HG03432 (cell line): ENCODE results near the gene FAM20C.

Experiments used
- ATAC-seq: cut with Tn5 transposase; IDR thresholded peaks from one replicate; pipeline ENCODE4 v1.9.1; 2021; ENCODE audit warnings: mild to moderate bottlenecking, moderate library complexity; ENCODE audit not compliant: unreplicated experiment

FAM20C gene

DNA sequence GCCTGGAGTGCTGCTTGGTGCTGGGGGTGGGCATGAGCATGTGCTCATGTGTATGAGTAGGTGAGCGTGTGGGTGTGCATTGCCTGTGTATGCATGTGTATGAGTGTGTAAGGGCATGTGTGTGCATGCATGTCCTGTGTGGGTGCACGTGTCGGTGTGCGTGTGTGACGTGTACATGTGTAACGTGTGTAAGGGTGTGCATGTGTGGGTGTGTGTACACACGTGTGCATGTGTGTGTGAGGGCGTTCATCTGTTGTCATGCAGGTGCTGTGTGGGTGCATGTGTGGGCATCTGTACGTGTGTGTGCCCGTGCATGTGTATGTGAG, 30.3 kb downstream of the FAM20C start:
- no peak for ATAC-seq

DNA sequence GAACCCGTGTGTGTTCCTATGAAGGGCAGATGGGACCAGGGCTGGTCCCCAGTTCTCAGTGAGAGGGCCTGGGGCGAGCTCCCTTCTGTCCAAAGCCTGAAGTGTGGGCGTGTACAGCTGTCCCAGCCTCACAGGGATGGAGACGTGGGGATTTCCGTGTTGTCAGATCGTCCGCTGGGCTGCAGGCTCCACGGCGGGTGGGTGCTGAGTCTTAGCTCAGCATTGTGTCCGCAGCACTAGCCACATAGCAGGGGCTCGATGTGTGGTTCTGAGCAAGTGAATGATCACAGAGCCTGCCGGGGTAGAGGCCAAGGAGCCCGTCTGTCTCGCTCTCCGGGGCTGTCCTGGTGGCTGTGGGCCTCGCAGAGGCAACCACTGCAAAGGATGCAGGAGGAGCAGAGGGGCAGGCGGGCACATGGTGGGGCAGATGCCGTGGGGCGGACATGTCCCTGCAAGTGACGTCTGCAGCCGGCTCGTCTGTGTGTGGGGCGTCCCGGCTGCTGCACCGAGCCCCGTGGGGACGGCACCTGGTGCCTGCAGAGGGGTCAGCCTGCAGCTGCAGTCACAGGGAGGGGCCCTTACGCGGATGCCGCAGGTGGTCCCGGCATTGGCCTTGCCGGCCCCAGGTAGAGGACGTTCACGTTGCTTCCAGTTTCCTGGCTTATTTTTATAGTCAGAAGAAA, 30.9 kb downstream of the FAM20C start:
- no peak for ATAC-seq

DNA sequence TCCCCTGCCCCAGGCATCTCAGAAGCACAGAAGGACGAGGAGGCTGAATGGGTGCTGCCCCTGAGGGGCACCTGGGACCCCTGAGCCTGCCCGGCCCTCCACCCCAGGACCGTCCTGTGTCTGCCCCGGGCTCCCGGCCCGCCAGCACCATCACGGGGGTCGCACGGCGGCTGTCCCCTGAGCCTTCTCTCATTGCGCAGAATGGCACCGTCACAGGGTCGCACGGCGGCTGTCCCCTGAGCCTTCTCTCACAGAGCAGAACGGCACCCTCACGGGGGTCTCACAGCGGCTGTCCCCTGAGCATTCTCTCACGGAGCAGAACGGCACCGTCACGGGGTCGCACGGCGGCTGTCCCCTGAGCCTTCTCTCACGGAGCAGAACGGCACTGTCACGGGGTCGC, 31.5 kb downstream of the FAM20C start:
- no peak for ATAC-seq

DNA sequence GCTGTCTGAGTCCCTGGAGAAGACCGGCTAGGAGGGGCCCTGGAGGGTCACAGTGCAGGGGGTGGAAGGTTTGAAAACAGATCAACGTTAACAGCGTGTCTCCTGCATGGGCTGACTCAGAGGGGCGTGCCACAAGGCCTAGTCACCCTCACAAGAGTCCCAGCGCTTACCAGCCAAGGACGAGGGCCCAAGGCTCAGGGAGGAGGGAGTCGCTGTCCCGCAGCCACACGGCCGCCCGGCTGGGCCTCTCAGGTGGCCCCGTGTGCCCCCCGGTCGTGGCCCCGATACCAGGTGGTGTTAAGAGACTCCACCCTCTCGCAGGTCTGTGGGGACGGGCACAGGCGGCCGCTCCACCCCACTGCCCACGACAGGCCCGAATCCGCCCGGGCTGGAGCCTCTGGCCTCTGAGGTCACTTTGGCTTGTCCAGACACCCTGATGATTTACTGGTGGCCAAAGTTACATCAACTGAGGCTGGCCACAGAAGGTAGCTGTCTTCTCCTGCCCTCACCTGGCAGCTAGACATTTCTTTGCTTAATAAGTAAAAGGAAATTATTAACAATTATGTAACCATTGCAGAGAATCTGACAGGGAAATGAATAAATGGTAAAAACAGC, 34.0 kb downstream of the FAM20C start:
- no peak for ATAC-seq

DNA sequence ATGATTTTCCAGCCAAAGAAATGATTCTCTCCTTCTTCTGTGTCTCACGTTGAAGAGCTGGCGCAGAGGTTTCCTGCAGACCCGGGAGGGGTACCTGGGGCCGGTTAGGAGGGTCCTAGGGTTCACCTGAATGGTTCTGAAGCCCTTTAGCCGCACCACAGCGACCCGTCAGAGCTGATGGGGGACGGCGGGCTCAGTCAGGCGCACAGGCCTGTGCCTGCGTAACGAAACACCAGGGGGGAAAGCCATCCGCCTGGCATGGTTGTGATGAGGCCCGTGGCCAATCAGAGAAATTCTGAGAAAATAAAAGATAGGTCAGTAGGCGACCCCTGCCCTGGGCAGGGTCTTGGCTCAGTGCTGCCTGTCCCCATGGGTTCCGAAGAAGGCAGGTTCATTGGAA, 35.6 kb downstream of the FAM20C start:
- no peak for ATAC-seq

DNA sequence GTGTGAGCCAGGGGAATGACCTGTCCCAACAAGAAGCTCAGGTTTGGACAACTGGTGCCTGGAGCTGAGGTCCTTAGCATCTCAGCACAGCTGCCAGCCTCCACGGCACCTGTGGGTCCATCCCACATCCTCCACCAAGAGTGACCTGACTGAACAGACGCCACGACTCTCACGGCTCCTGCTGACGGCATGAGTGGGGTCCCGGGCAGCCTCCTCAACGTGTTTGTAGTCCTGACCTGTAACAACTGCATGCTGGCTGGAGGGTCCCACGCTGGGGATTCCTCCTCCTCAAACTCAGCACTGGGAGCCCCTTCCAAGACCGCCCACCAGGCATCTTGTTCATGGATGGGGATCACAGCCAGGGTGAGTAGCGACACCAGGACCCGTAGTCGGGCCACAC, 36.2 kb downstream of the FAM20C start:
- no peak for ATAC-seq

DNA sequence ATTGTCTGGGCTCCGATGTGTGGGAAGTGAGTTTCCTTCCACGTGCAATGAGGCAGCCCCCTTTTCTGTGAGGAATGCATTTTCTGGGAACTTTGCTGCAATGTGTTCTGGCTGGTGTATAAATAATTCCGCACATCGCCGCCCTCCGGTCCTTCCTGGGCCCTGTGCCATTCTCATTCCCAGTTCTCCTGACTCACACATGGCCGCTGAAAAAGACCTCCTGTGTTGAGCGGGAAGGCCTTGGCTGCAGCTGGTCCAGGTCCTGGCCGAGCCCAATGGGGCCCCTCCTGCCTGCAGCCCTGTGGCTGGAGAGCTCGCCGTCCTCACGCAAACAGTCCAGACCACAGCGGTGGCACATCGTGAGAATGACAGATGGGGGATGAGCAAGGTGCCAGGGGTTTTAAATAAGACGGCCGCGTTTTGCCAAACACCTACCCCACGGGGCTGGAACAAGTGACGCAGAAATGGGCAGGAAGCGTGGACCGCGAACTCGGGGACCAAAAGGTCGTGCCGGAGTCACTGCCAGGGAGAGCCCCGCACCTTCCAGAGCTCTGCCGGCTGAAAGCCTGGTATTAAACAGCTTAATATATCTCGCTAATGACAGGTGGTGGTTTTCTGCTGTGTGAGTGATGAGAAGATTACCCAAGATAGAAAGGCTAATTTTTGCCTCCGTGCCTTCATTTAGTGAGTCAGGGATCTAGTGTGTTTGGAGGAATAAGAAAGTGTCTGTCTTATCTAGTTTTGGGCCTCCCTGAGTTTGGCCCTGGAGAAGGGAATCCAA, 37.0 kb downstream of the FAM20C start:
- no peak for ATAC-seq

DNA sequence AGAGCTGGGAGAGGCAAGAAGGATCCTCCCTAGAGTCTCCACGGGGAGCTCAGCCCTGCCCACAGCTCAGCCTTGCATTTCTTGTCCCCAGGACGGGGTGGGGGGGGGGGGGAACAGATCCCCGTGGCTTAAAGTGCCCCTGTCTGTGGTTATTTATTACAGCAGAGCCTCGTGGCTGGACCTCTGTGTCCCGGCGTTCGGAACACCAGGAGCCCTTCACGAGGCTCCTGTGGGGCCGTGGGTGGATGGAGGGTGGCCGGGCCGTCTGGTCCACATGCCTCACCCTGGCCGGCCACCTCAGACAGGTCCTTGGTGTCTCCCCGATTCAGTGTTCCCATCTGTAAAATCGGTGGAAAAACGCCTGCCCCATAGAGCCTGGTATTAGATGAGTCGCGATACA, 37.9 kb downstream of the FAM20C start:
- ATAC-seq, result no peak

DNA sequence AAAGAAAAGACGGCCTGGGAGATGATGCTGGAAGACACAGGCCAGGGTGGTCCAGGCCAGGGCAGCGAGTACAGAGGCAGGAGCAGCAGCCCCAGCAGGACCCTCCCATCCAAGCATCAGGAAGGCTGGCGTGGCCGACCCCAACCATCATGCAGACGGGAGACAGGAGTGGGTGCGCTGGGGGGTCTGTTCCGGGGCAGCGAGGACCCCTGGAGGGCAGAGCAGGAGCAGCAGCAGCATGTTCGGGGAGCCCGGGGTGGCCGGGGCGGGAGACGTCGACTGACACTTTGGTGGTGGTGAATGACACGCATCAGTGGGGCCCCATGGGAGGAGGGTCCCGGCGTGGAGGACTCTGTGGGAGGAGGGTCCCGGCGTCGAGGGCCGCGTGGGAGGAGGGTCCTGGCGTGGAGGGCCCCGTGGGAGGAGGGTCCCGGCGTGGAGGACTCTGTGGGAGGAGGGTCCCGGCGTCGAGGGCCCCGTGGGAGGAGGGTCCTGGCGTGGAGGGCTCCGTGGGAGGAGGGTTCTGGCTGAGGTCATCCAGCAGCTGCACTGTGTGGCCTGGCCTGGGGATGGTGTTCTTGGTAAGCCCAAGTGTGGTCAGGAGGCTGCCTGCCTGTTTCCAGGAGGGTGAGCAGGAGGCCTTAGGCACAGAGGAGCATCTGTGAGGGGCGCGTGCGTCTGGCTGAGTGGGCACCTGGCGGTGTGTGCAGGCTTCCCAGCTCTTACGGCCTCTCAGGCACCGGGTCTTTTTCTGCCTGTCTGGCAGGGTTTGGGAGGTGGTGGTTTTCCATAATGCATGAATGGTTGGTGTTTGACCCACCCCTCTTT, 38.9 kb downstream of the FAM20C start:
- no peak for ATAC-seq

DNA sequence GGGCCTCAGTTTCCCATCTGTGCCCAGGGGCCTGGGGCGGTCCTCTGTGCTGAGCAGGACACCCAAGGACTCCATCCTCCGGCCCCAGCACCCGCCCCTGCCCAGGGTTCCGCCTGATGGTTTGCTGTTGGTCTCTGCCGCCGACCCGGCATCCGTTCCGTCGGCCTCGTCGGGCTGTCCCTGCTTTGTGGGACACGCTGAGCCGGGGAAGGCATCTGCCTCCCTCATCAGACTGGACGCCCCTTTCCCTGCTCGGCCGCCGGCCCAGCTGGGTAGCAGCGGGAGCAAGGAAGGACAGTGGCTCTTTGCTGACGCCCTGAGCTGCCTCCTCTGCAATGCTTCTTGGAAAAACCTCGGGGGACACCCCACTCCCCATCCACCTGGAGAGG, 39.5 kb downstream of the FAM20C start:
- no peak for ATAC-seq

DNA sequence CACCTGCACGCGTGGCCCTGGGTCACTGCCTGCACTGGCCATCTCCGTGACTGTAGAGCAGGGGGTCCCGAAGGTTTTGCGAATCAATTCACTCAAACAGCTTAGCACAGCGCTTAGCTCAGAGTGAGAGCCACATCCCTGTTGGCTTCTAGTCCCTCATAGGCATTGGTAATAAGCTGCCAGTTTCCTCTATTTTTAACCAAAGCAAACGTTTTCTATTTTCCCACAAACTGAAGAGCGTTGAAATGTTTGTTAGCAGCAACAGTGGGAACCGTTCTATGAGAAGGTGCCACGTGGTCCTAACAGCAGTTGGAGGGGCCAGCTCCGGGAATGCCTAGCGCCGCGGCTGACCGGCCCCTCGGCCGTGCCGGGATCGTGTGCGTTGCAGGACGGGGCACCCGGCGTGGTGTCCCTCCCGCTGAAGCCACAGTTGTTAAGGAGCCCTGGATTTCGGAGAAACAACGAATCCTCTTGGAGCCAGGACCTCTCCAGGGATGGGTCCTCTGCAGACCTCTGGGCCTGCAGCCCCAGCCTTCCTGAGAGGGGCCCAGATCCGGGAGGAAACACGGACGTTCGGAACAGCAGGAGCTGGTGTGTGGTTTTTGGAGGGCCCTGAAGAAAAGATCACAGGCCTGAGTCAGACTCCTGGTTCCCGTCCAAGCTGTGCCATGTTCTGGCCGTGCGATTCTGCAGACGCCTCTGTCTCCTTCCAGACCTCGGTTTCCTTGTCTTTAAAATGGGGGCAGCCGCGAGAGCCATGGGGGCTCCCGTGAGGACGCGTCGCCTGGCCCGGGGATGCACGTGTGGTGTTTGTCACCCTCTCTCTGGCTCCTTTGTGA, 40.3 kb downstream of the FAM20C start:
- ATAC-seq, result no peak

DNA sequence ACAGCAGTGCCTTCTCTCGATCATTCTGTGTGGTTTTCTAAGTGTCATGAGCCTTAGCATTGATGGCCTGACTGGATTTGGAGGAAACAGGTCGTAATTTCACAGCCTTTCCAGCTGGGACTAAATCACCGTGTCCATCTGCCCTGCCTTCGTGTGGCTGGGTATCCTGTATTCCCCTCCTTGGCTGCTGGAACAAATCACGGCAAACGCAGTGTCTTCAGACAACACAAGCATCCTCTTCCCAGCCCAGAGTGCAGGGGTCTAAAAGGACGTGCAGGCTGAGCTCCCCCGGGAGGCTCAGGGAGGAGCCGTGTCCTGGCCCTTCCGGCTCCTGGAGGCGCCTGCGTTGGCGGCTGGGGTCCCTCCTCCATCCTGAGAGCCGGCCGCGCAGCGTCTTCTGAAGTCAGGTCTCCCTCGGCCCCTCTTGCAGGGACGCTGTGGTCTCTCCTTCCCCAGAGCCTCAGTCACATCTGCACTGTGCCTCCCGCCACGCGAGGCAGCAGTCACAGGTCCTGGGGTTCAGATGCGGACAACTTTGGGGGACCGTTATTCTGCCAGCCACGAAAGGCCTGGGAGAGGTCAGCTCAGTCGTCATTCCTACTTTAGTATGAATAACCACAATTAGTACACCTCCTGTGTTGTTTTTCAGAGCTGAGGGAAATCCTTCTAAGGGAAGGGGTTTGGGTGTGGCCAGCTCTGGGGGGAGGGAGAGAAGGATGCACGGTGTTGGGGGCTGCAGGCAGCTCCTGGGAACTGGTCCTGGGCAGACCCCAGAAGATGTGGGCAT, 41.1 kb downstream of the FAM20C start:
- ATAC-seq, result no peak

DNA sequence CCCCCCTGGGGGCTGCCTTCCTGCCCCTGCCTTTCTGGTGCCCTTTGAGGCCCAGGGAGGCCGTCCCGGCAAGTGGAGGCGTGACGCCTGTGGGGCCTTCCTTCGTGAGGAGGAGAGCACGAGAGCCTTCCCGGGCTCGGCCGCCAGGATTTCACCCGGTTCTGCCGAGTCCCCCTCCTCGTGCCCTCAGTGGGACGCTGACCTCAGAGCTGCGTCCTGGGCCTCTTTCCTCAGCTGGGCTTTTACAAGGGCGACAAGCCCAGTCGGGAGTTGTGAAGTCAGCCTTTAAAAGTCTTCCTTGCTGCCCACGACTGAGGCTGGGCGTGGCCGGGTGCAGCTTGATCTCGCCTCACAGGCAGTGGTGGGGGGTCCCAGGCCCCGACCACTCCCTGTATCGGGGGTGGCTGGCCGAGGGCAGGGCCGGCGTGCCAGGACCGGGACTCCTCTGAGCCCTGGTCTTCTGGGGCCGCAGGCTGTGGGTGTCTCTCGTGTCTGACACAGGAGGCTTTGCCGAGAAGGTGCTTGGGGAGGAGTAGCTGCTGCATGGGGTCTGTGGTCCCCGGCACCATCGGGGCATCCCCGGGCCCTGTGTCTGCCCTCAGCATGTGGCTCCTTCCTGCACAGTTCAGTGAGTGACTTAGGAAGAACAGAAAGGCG, 41.8 kb downstream of the FAM20C start:
- ATAC-seq, result no peak

DNA sequence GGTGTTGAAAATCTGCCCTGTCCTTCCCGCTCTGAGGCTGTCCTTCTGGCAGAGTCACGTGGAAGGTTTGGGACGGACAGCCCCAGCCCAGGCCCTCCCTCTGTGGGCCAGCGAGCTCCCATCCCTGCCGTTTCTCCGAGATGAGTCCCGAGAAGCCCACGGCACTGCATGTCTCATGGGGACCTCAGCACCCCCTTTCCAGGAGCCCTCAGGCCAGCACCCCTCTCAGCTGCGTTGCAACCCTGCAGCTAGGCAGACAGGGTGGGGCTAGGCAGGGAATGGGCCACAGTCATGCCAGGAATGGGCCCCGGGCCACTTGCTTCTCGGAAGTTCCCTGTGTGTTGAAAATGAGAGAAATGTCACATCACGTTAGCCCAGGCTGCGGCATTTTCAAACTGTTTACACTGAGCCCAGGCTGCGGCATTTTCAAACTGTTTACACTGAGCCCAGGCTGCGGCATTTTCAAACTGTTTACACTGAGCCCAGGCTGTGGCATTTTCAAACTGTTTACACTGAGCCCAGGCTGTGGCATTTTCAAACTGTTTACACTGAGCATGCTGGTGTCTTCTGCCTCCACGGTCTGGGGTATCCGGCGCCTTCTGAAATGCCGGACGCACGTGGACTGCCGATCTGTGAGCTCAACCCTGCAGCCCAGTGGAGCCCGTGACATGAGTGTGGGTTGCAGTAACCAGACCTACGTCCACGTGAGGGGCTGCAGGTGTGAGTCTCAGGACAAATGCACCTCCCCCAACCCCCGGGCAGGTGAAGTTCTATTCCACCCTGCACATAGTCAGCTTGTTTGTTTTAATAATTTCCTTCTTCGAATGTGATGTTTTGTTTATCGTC, 42.6 kb downstream of the FAM20C start:
- ATAC-seq, result no peak

DNA sequence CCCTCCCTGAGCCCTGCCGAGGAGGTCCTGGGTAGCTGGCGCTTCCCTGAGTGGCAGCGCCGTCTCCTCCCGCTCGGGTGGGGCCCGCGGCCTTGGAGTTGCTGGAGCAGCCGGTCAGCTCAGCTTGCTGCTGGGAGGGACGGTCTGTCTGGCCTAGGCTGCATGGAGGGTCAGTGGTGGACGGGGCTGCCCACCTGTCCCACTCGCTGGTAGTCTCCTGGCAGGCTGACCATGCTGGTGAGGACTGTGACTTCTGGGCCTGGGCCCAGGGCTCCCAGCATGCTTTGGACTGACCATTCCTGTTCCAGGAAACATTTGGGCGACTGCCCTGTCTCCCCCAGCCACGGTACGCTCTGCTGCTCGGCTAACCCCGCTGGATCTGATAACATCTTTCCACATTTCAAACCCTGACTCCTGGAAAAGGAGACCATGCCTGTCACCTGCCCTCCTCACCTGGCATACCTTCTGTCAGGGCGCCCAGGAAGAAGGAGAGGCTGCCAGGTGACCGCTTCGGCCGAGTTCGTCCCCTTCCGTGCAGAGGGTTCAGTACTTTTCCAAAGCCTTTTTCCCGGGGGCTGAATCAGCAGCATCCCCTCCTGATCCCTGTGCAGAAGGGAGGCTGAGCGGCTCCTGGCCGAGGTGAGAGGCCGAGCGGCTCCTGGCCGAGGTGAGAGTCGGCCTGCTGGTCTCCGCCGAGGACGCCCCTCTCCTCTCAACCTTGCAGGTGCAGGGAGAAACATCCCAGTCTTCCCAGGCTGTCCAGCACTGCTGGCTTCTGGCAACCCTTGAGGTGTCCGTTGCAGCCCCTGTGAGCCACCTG, 43.4 kb downstream of the FAM20C start:
- no peak for ATAC-seq

DNA sequence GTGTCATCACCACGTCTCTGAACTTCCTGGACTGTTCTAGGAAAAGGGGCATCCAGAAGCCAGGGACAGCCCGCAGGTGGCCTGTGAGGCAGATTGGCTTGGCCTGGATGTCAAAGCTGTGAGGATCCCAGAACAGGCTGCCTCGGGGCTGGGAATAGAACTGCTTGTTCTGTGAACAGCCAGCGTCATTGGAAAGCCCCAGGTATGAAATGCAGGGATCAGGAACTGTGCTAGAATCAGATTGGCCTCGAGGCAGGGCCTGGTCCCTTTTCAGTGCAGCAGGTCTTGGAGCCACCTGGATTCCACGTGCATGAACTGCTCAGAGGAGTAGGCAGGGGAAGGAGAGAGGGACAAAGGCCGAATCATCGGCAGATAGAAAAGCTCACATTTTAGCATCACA, 44.6 kb downstream of the FAM20C start:
- no peak for ATAC-seq

DNA sequence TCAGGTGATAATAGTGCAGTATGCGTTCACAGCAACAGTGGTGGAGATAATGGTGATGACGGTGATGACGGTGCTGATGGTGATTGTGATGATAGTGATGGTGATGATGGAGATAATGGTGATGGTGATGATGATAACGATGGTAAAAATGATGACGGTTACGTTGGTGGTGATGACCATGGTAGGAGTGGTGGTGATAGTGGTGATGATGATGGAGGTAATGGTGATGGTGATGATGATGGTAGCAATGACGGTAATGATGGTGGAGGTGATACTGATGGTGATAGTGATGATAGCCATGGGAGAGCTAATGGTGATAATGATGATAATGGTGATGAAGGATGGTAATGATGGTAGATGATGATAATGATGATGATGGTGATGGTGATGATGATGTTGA, 45.0 kb downstream of the FAM20C start:
- no peak for ATAC-seq
